Caco-2 (cell line): ENCODE results near the gene RBM8A. TPM values are rescaled to one million over a fixed set of nuclear protein-coding genes. Genes with fewer than 3 reads are reported as not detected.
A peak's percentile ranks its signal among the peaks of the same experiment; 100 is the strongest.
"Not testable (repeated sequence)": the region's sequence is repeated elsewhere in the genome, so short reads cannot be mapped to it uniquely, and the experiment has no call there.

ENCODE experiments used
- BruUV-seq: library from RNA; stranded (reverse); fragments of 400-500 nt; replicated peaks from 2 replicates; lab custom pipeline; 2021; lab: Mats Ljungman, UMichigan
- CTCF ChIA-PET: fragments of 300-600 bp; sonication (Branson Sonifier 250); formaldehyde crosslinking; loops from one replicate; lab custom pipeline; 2022; ENCODE audit warnings: antibody characterized with exemption; lab: Charles Lee
- POLR2A ChIA-PET: fragments of 300-600 bp; sonication (Branson Sonifier 250); formaldehyde crosslinking; loops from one replicate; lab custom pipeline; 2022; ENCODE audit warnings: antibody characterized with exemption; lab: Charles Lee
- DNase-seq, 2 experiments: peaks; one replicate each; pipeline versions ENCODE4 v3.0.0 to v3.0.0-alpha.2; 2020 to 2022
- H3K27me3 ChIP-seq: replicated peaks from 2 replicates; pipeline ENCODE4 v1.6.0; 2011; ENCODE audit warnings: low read length; ENCODE audit not compliant: control insufficient read depth, insufficient read depth
- H3K36me3 ChIP-seq: 2 replicates; pipeline ENCODE4 v1.5.1; 2011; ENCODE audit warnings: low read length; ENCODE audit not compliant: control insufficient read depth, insufficient read depth
- H3K4me1 ChIP-seq: fragments of 250-450 bp; sonication (Bioruptor Pico); 2 replicates; pipeline ENCODE4 v1.5.1; 2020; ENCODE audit warnings: mild to moderate bottlenecking
- H3K4me3 ChIP-seq: 2 replicates; pipeline ENCODE4 v1.5.1; 2011; ENCODE audit warnings: low read depth, mild to moderate bottlenecking, control low read depth, low read length
- H3K9me3 ChIP-seq: fragments of 250-450 bp; sonication (Bioruptor Pico); 2 replicates; pipeline ENCODE4 v1.5.1; 2020; ENCODE audit warnings: mild to moderate bottlenecking, moderate library complexity
- H3K27ac Mint-ChIP-seq: one replicate; pipeline ENCODE4 v1.8.0; 2022; ENCODE audit warnings: mixed read lengths; ENCODE audit not compliant: unreplicated experiment
- H3K27me3 Mint-ChIP-seq: one replicate; pipeline ENCODE4 v1.8.0; 2022; ENCODE audit warnings: mixed read lengths; ENCODE audit not compliant: insufficient read depth, unreplicated experiment
- H3K36me3 Mint-ChIP-seq: one replicate; pipeline ENCODE4 v1.8.0; 2022; ENCODE audit warnings: mild to moderate bottlenecking, mixed read lengths; ENCODE audit not compliant: insufficient read depth, unreplicated experiment
- H3K4me1 Mint-ChIP-seq: one replicate; pipeline ENCODE4 v1.8.0; 2022; ENCODE audit warnings: low read depth, mixed read lengths; ENCODE audit not compliant: unreplicated experiment
- H3K4me3 Mint-ChIP-seq: one replicate; pipeline ENCODE4 v1.8.0; 2022; ENCODE audit warnings: mild to moderate bottlenecking, moderate library complexity, mixed read lengths; ENCODE audit not compliant: unreplicated experiment
- H3K9me3 Mint-ChIP-seq: one replicate; pipeline ENCODE4 v1.8.0; 2022; ENCODE audit warnings: mixed read lengths; ENCODE audit not compliant: unreplicated experiment
- CTCF ChIP-seq, 2 experiments: fragments of 200-600 bp in 1 of 2; IDR thresholded peaks; 1 replicate in 1 of 2; 2 replicates in 1 of 2; pipeline versions ENCODE4 v1.5.1 to v1.8.0; 2011 to 2022; ENCODE audit warnings: antibody characterized with exemption in 1 of 2, control low read depth in 1 of 2, inconsistent platforms in 1 of 2, low read depth in 1 of 2, low read length in 1 of 2, mild to moderate bottlenecking in 1 of 2, moderate library complexity in 1 of 2; ENCODE audit not compliant: insufficient read depth in 1 of 2, severe bottlenecking in 1 of 2, unreplicated experiment in 1 of 2
- intact Hi-C: fragments of 100-400 bp; cut with micrococcal nuclease; formaldehyde crosslinking; loops from one replicate; pipeline ENCODE4 v1.10.0; 2022; ENCODE audit not compliant: unreplicated experiment
- total RNA-seq: library from RNA; stranded (reverse); gene quantifications from 2 replicates; pipeline ENCODE4 v1.2.3, GENCODE V29; 2022

RBM8A gene
- total RNA-seq, 1 experiment from 2014 or later: 185 TPM

GRCh38 chr1:145935708-145936107, 8.4 kb upstream of the RBM8A start:
- H3K27me3 ChIP-seq: no peaks in the 10 kb centered on the region
- no peaks in the 10 kb centered on the region for H3K36me3 Mint-ChIP-seq
- peaks cover 8% of the 10 kb centered on the region for H3K4me1 Mint-ChIP-seq
- CTCF ChIA-PET: interaction anchor here (1.3 to 1.9 kb wide), 2 partner anchors 8 to 90 kb away, joined by 4 to 7 read pairs; partner anchors contain the start of genes NUDT17 and RBM8A
- TF ChIP-seq CTCF (IDR thresholded peaks at IDR 0.05; ENCODE audit: insufficient read depth in 1 of 2, low read depth in 1 of 2, low read length in 1 of 2, severe bottlenecking in 1 of 2, unreplicated experiment in 1 of 2): no peak
- no peaks in the 10 kb centered on the region for H3K27me3 Mint-ChIP-seq
- H3K27ac Mint-ChIP-seq: no peak overlapping the region
- POLR2A ChIA-PET: interaction anchor here (1.5 kb wide), 1 partner anchor 8 kb away, joined by 4 read pairs; the partner anchor contains the start of gene RBM8A
- BruUV-seq: no TSS peak
- H3K4me3 Mint-ChIP-seq: no peak overlapping the region
- H3K9me3 ChIP-seq: no peaks in the 10 kb centered on the region; the same call in 1 of the 2 replicates
- no peaks in the 10 kb centered on the region for H3K36me3 ChIP-seq
- no peaks in the 10 kb centered on the region for H3K9me3 Mint-ChIP-seq
- intact Hi-C loops: no loop called here
- DNase-seq: no peak
- no peak overlapping the region for H3K4me3 ChIP-seq
- peaks cover 13% of the 10 kb centered on the region; the same call in 1 of the 2 replicates for H3K4me1 ChIP-seq

- H3K4me3 ChIP-seq, H3K27me3 Mint-ChIP-seq, H3K4me3 Mint-ChIP-seq, POLR2A ChIA-PET, BruUV-seq, H3K27me3 ChIP-seq, H3K27ac Mint-ChIP-seq, DNase-seq, H3K36me3 Mint-ChIP-seq, H3K4me1 Mint-ChIP-seq, H3K9me3 Mint-ChIP-seq, H3K36me3 ChIP-seq, H3K9me3 ChIP-seq: not testable (repeated sequence)
- CTCF ChIA-PET: interaction anchor here (0.6 kb wide), 1 partner anchor 103 kb away, joined by 3 read pairs; no protein-coding TSS in a partner anchor
- peaks cover 13% of the 10 kb centered on the region; the same call in 1 of the 2 replicates for H3K4me1 ChIP-seq
- intact Hi-C loops: loop anchor here (1.0 kb wide), 1 partner anchor 32 kb away; the partner anchor contains the start of genes ANKRD34A and POLR3GL
These were observed 5.3 kb upstream of the RBM8A start for GRCh38 chr1:145932522-145933009.

DNA sequence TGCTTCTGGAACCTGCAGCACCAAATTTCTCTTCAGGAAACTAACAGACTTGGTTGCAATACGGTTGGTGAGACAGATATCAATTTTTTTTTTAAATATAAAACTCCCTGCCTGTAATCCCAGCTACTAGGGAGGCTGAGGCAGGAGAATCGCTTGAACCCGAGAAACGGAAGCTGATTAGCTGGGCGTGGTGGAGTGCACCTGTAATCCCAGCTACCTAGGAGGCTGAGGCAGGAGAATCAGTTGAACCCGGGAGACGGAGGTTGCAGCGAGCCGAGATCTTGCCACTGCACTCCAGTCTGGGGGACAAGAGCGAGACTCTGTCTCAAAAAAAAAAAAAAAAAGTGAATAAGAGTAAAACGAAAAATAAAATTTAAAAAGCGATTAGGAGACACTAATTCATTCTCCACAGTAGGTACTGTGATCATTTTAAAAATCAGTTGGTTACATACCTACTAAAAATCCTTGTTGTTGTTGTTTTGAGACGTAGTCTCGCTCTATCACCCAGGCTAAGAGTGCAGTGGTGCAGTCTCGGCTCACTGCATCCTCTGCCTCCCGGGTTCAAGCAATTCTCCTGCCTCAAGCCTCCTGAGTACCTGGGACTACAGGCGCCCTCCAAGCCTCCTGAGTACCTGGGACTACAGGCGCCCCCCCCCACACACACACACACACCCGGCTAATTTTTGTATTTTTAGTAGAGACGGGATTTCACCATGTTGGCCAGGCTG, 796 bp upstream of the RBM8A start:
- H3K9me3 ChIP-seq: no peaks in the 10 kb centered on the region
- H3K27me3 ChIP-seq: no peaks in the 10 kb centered on the region
- H3K27me3 Mint-ChIP-seq: no peaks in the 10 kb centered on the region
- H3K4me1 ChIP-seq: peaks cover 6% of the 10 kb centered on the region
- DNase-seq: no peak
- no peaks in the 10 kb centered on the region for H3K9me3 Mint-ChIP-seq
- TSS peak; percentile 97 for BruUV-seq
- POLR2A ChIA-PET: interaction anchor here (0.9 to 2.8 kb wide), 10 partner anchors 8 to 124 kb away, joined by 3 to 25 read pairs (median 7); partner anchors contain the start of genes ANKRD34A, LIX1L, NUDT17 and PEX11B
- no peaks in the 10 kb centered on the region for H3K36me3 ChIP-seq
- no peak for TF ChIP-seq CTCF (IDR thresholded peaks at IDR 0.05; ENCODE audit: insufficient read depth in 1 of 2, low read depth in 1 of 2, low read length in 1 of 2, severe bottlenecking in 1 of 2, unreplicated experiment in 1 of 2)
- intact Hi-C loops: loop anchor here (2.0 to 5.0 kb wide), 3 partner anchors 35 to 49 kb away; no protein-coding TSS in a partner anchor
- H3K4me3 ChIP-seq: peak overlapping the region; percentile 84
- no peak overlapping the region for H3K27ac Mint-ChIP-seq
- no peak overlapping the region for H3K4me3 Mint-ChIP-seq
- H3K4me1 Mint-ChIP-seq: peaks cover 6% of the 10 kb centered on the region
- CTCF ChIA-PET: interaction anchor here (0.6 to 1.9 kb wide), 8 partner anchors 8 to 69 kb away, joined by 3 to 15 read pairs (median 6); partner anchors contain the start of genes ANKRD34A, LIX1L, PIAS3 and POLR3GL
- peaks cover 1% of the 10 kb centered on the region for H3K36me3 Mint-ChIP-seq
